Activated naive CD8-positive, alpha-beta T cell treated with anti-CD3 and anti-CD28 coated beads, Interleukin-2, amount 50 U/mL, for 24 hours (primary cell): ENCODE measurements around the gene FRMPD4.
A peak's percentile ranks its signal among the peaks of the same experiment; 100 is the strongest.

Experiments
- ATAC-seq: fragments of 150-1000 bp; cut with Tn5 transposase; one replicate; pipeline ENCODE4 v1.10.0; 2021
- DNase-seq: peaks from one replicate; pipeline ENCODE4 v3.0.0; 2021
- H3K27ac Mint-ChIP-seq: one replicate; pipeline ENCODE4 v1.8.0; 2021; ENCODE audit warnings: mild to moderate bottlenecking, mixed read lengths
- H3K27me3 Mint-ChIP-seq: one replicate; pipeline ENCODE4 v1.8.0; 2021; ENCODE audit warnings: mixed read lengths
- H3K36me3 Mint-ChIP-seq: one replicate; pipeline ENCODE4 v1.8.0; 2021; ENCODE audit warnings: low read depth, mixed read lengths
- H3K4me1 Mint-ChIP-seq: one replicate; pipeline ENCODE4 v1.8.0; 2021; ENCODE audit warnings: mixed read lengths
- H3K4me3 Mint-ChIP-seq: one replicate; pipeline ENCODE4 v1.8.0; 2021; ENCODE audit warnings: mild to moderate bottlenecking, moderate library complexity, mixed read lengths
- H3K9me3 Mint-ChIP-seq: one replicate; pipeline ENCODE4 v1.8.0; 2021; ENCODE audit warnings: mixed read lengths

The FRMPD4 gene

GRCh38 chrX:12716574-12716973 is 578.3 kb downstream of the FRMPD4 start:
- Mint-ChIP-seq H3K4me3 (no peak overlapping the region), H3K27me3 (no peaks in the 10 kb centered on the region), H3K36me3 (no peaks in the 10 kb centered on the region), H3K4me1 (no peaks in the 10 kb centered on the region), H3K9me3 (no peaks in the 10 kb centered on the region), H3K27ac (no peak overlapping the region)
- DNase-seq (no peak), ATAC-seq (no peak)

GRCh38 chrX:12719837-12720236 is 581.6 kb downstream of the FRMPD4 start:
- DNase-seq (no peak), ATAC-seq (no peak)
- Mint-ChIP-seq H3K27me3 (no peaks in the 10 kb centered on the region), H3K9me3 (no peaks in the 10 kb centered on the region), H3K4me3 (no peak overlapping the region), H3K36me3 (no peaks in the 10 kb centered on the region), H3K4me1 (no peaks in the 10 kb centered on the region), H3K27ac (no peak overlapping the region)

- Mint-ChIP-seq H3K4me1 (no peaks in the 10 kb centered on the region), H3K9me3 (no peaks in the 10 kb centered on the region), H3K27ac (no peak overlapping the region), H3K27me3 (no peaks in the 10 kb centered on the region), H3K36me3 (no peaks in the 10 kb centered on the region), H3K4me3 (no peak overlapping the region)
- ATAC-seq = no peak
- DNase-seq = no peak
Measured at GRCh38 chrX:12721042-12721441, 582.8 kb downstream of the FRMPD4 start.

GRCh38 chrX:12722314-12722713 is 584.0 kb downstream of the FRMPD4 start:
- Mint-ChIP-seq H3K36me3 (no peaks in the 10 kb centered on the region), H3K27ac (no peak overlapping the region), H3K9me3 (no peaks in the 10 kb centered on the region), H3K4me1 (no peaks in the 10 kb centered on the region), H3K4me3 (no peak overlapping the region), H3K27me3 (peaks cover 2% of the 10 kb centered on the region)
- DNase-seq (no peak), ATAC-seq (no peak)

- H3K27me3 Mint-ChIP-seq = peaks cover 3% of the 10 kb centered on the region
- ATAC-seq (no peak), DNase-seq (no peak)
- no peak overlapping the region for H3K4me3 Mint-ChIP-seq
- no peaks in the 10 kb centered on the region for H3K36me3 Mint-ChIP-seq
- no peaks in the 10 kb centered on the region for H3K9me3 Mint-ChIP-seq
- no peaks in the 10 kb centered on the region for H3K4me1 Mint-ChIP-seq
- no peak overlapping the region for H3K27ac Mint-ChIP-seq
Measured at GRCh38 chrX:12741416-12741815, 603.1 kb downstream of the FRMPD4 start.

- no peaks in the 10 kb centered on the region for H3K36me3 Mint-ChIP-seq
Measured at GRCh38 chrX:12747433-12747832, 609.2 kb downstream of the FRMPD4 start.

GRCh38 chrX:12751887-12752286 is 613.6 kb downstream of the FRMPD4 start:
- DNase-seq = no peak
- Mint-ChIP-seq H3K4me3 (no peak overlapping the region), H3K27me3 (no peaks in the 10 kb centered on the region), H3K27ac (no peak overlapping the region), H3K4me1 (no peaks in the 10 kb centered on the region), H3K9me3 (no peaks in the 10 kb centered on the region), H3K36me3 (no peaks in the 10 kb centered on the region)
- no peak for ATAC-seq

More at GRCh38 chrX:12747433-12747832, 609.2 kb downstream of the FRMPD4 start:
- H3K9me3 Mint-ChIP-seq = no peaks in the 10 kb centered on the region
- H3K27ac Mint-ChIP-seq = no peak overlapping the region
- ATAC-seq (no peak), DNase-seq (no peak)
- no peaks in the 10 kb centered on the region for H3K4me1 Mint-ChIP-seq
- no peak overlapping the region for H3K4me3 Mint-ChIP-seq
- no peaks in the 10 kb centered on the region for H3K27me3 Mint-ChIP-seq

- Mint-ChIP-seq H3K4me1 (no peaks in the 10 kb centered on the region), H3K36me3 (no peaks in the 10 kb centered on the region), H3K27ac (no peak overlapping the region), H3K9me3 (no peaks in the 10 kb centered on the region), H3K27me3 (no peaks in the 10 kb centered on the region), H3K4me3 (no peak overlapping the region)
- ATAC-seq (no peak), DNase-seq (no peak)
Measured at GRCh38 chrX:12753366-12753765, 615.1 kb downstream of the FRMPD4 start.

- DNase-seq (no peak), ATAC-seq (no peak)
- Mint-ChIP-seq H3K27ac (no peak overlapping the region), H3K9me3 (no peaks in the 10 kb centered on the region), H3K36me3 (no peaks in the 10 kb centered on the region), H3K4me1 (no peaks in the 10 kb centered on the region), H3K27me3 (no peaks in the 10 kb centered on the region), H3K4me3 (no peak overlapping the region)
Measured at GRCh38 chrX:12758291-12758690, 620.0 kb downstream of the FRMPD4 start.

- Mint-ChIP-seq H3K36me3 (no peaks in the 10 kb centered on the region), H3K4me1 (peaks cover 10% of the 10 kb centered on the region), H3K27ac (no peak overlapping the region), H3K27me3 (peaks cover 16% of the 10 kb centered on the region), H3K4me3 (no peak overlapping the region), H3K9me3 (no peaks in the 10 kb centered on the region)
- ATAC-seq = no peak
- DNase-seq = no peak
Measured at GRCh38 chrX:12767856-12768255, 629.6 kb downstream of the FRMPD4 start.

GRCh38 chrX:12768491-12768890 is 630.2 kb downstream of the FRMPD4 start:
- peaks cover 10% of the 10 kb centered on the region for H3K4me1 Mint-ChIP-seq
- ATAC-seq (no peak), DNase-seq (no peak)
- no peak overlapping the region for H3K4me3 Mint-ChIP-seq
- H3K36me3 Mint-ChIP-seq = no peaks in the 10 kb centered on the region
- no peak overlapping the region for H3K27ac Mint-ChIP-seq
- H3K9me3 Mint-ChIP-seq = no peaks in the 10 kb centered on the region
- peaks cover 16% of the 10 kb centered on the region for H3K27me3 Mint-ChIP-seq

- H3K4me3 Mint-ChIP-seq = no peak overlapping the region
- ATAC-seq (no peak), DNase-seq (no peak)
Measured at GRCh38 chrX:12770440-12770839, 632.2 kb downstream of the FRMPD4 start.

GRCh38 chrX:12771445-12772069 is 633.3 kb downstream of the FRMPD4 start:
- Mint-ChIP-seq H3K36me3 (no peaks in the 10 kb centered on the region), H3K27me3 (peaks cover 17% of the 10 kb centered on the region), H3K4me1 (peaks cover 10% of the 10 kb centered on the region), H3K27ac (no peak overlapping the region), H3K9me3 (no peaks in the 10 kb centered on the region), H3K4me3 (no peak overlapping the region)
- ATAC-seq (peak; percentile 100), DNase-seq (peak; percentile 67)

More at GRCh38 chrX:12770440-12770839, 632.2 kb downstream of the FRMPD4 start:
- no peak overlapping the region for H3K27ac Mint-ChIP-seq
- H3K36me3 Mint-ChIP-seq = no peaks in the 10 kb centered on the region
- H3K27me3 Mint-ChIP-seq = peaks cover 14% of the 10 kb centered on the region
- H3K9me3 Mint-ChIP-seq = no peaks in the 10 kb centered on the region
- peaks cover 10% of the 10 kb centered on the region for H3K4me1 Mint-ChIP-seq
